HepG2 (cell line): ENCODE measurements around the gene MAGEB17. TPM values are rescaled to one million over a fixed set of nuclear protein-coding genes. Genes with fewer than 3 reads are reported as not detected.

Experiments
- ATAC-seq: fragments of 200-7000 bp; cut with Tn5 transposase; 3 replicates; pipeline ENCODE4 v1.9.1; 2020; ENCODE audit warnings: mild to moderate bottlenecking, moderate library complexity
- BruUV-seq: library from RNA; stranded (reverse); fragments of 400-500 nt; replicated peaks from 2 replicates; lab custom pipeline; 2021; lab: Mats Ljungman, UMichigan
- CTCF ChIA-PET: fragments of 300-600 bp; formaldehyde crosslinking; extraction: SDS; loops from one replicate; lab custom pipeline; 2021; ENCODE audit warnings: low total read pairs, inconsistent platforms, low intra/inter-chr PET ratio; lab: Yijun Ruan, JAX
- POLR2A ChIA-PET: fragments of 350-600 bp; sonication (Branson Sonifier 250); formaldehyde crosslinking; loops from one replicate; lab custom pipeline; 2020; ENCODE audit warnings: antibody characterized with exemption, inconsistent platforms; lab: Yijun Ruan, JAX
- DNase-seq: peaks from one replicate; pipeline ENCODE4 v3.0.0-alpha.2; 2015; ENCODE audit warnings: low spot score
- FAIRE-seq: peaks from 3 replicates; lab custom pipeline; 2011; peaks lifted over from hg19 to GRCh38; lab: Jason Lieb, UNC
- H2AFZ ChIP-seq: one replicate; pipeline ENCODE4 v1.6.1; 2011; ENCODE audit warnings: low read length, inconsistent platforms
- H3K27ac ChIP-seq: fragments of 300-600 bp; 3 replicates; pipeline ENCODE4 v1.8.0; 2011; ENCODE audit warnings: mixed run types, mild to moderate bottlenecking, mixed read lengths, low read length, inconsistent platforms; ENCODE audit not compliant: insufficient read depth; ENCODE audit errors: extremely low read length
- H3K27me3 ChIP-seq, 2 experiments: fragments of 200-600 bp in 1 of 2; 2 replicates in 1 of 2; 3 replicates in 1 of 2; pipeline versions ENCODE4 v1.6.0 to v1.8.0; 2011; ENCODE audit warnings: low read length in 2 of 2, mild to moderate bottlenecking in 2 of 2, moderate library complexity in 2 of 2, inconsistent platforms in 1 of 2; ENCODE audit not compliant: insufficient read depth in 2 of 2, control insufficient read depth in 1 of 2
- H3K36me3 ChIP-seq, 2 experiments: fragments of 200-600 bp in 1 of 2; replicated peaks in 1 of 2; 2 replicates in 1 of 2; 3 replicates in 1 of 2; pipeline versions ENCODE4 v1.5.1 to v1.8.0; 2011; ENCODE audit warnings: low read length in 2 of 2, inconsistent platforms in 1 of 2; ENCODE audit not compliant: insufficient read depth in 2 of 2, control insufficient read depth in 1 of 2
- H3K4me1 ChIP-seq: 2 replicates; pipeline ENCODE4 v1.5.1; 2012; ENCODE audit warnings: low read length, inconsistent platforms; ENCODE audit not compliant: insufficient read depth
- H3K4me2 ChIP-seq: 2 replicates; pipeline ENCODE4 v1.6.0; 2011; ENCODE audit warnings: low read depth, low read length, inconsistent platforms
- H3K4me3 ChIP-seq, 3 experiments: fragments of 200-600 bp in 1 of 3; sonication (generic), shearing (Covaris generic) in 1 of 3; replicated peaks in 1 of 3; 2 replicates each; pipeline ENCODE4 v1.5.1; 2011 to 2016; ENCODE audit warnings: low read length in 3 of 3, inconsistent platforms in 2 of 3, low read depth in 2 of 3, mild to moderate bottlenecking in 2 of 3, control low read depth in 1 of 3, mixed read lengths in 1 of 3; ENCODE audit not compliant: insufficient read depth in 1 of 3
- H3K79me2 ChIP-seq: one replicate; pipeline ENCODE4 v1.6.1; 2011; ENCODE audit warnings: low read length, inconsistent platforms; ENCODE audit not compliant: insufficient read depth
- H3K9ac ChIP-seq: 2 replicates; pipeline ENCODE4 v1.6.0; 2011; ENCODE audit warnings: mild to moderate bottlenecking, low read depth, low read length, inconsistent platforms; ENCODE audit not compliant: insufficient read depth
- H3K9me3 ChIP-seq: 2 replicates; pipeline ENCODE4 v1.5.1; 2012; ENCODE audit warnings: mild to moderate bottlenecking, low read length
- H4K20me1 ChIP-seq: 2 replicates; pipeline ENCODE4 v1.6.0; 2011; ENCODE audit warnings: inconsistent platforms, mild to moderate bottlenecking, low read length, moderate library complexity; ENCODE audit not compliant: insufficient read depth
- CBX2 ChIP-seq, 2 experiments: fragments of 200-600 bp in 1 of 2; sonication (generic); formaldehyde crosslinking in 1 of 2; IDR thresholded peaks; 2 replicates each; pipeline versions ENCODE4 v1.7.0 to v1.8.1; 2018 to 2022; ENCODE audit warnings: low read depth in 2 of 2, low read length in 1 of 2, mild to moderate bottlenecking in 1 of 2, missing genetic modification reagents in 1 of 2
- DNMT3B ChIP-seq: conservative IDR thresholded peaks from 2 replicates; pipeline ENCODE4 v1.6.1; 2016; ENCODE audit warnings: missing biosample characterization, control low read depth
- HNRNPLL ChIP-seq: fragments of 200-400 bp; formaldehyde crosslinking; IDR thresholded peaks from 2 replicates; pipeline ENCODE4 v1.6.1; 2017; ENCODE audit warnings: mild to moderate bottlenecking, low read depth, low read length; ENCODE audit not compliant: poor library complexity, severe bottlenecking
- SMC3 ChIP-seq: IDR thresholded peaks from 2 replicates; pipeline ENCODE4 v1.6.1; 2011; ENCODE audit warnings: low read length, improper control_type of control experiment
- STAG1 ChIP-seq: sonication (generic); formaldehyde crosslinking; IDR thresholded peaks from 2 replicates; pipeline ENCODE4 v1.4.0; 2020; ENCODE audit warnings: missing genetic modification reagents
- TAF1 ChIP-seq: sonication (generic); formaldehyde crosslinking; IDR thresholded peaks from 2 replicates; pipeline ENCODE4 v1.4.0; 2020; ENCODE audit warnings: missing genetic modification reagents
- TARDBP ChIP-seq: sonication (generic); formaldehyde crosslinking; IDR thresholded peaks from 2 replicates; pipeline ENCODE4 v1.8.0; 2022; ENCODE audit warnings: mild to moderate bottlenecking, missing genetic modification reagents
- ZNF354B ChIP-seq: sonication (generic); formaldehyde crosslinking; IDR thresholded peaks from 2 replicates; pipeline ENCODE4 v1.8.0; 2022; ENCODE audit warnings: mild to moderate bottlenecking, missing genetic modification reagents
- ZNF501 ChIP-seq: sonication (generic); formaldehyde crosslinking; IDR thresholded peaks from 2 replicates; pipeline ENCODE4 v1.5.1; 2020; ENCODE audit warnings: mild to moderate bottlenecking, moderate library complexity, missing genetic modification reagents
- ZNF577 ChIP-seq: sonication (generic); formaldehyde crosslinking; IDR thresholded peaks from 2 replicates; pipeline ENCODE4 v1.4.0; 2020; ENCODE audit warnings: mild to moderate bottlenecking, low read depth, missing genetic modification reagents, borderline replicate concordance
- ZNF883 ChIP-seq: sonication (generic); formaldehyde crosslinking; IDR thresholded peaks from 2 replicates; pipeline ENCODE4 v1.5.1; 2020; ENCODE audit warnings: mild to moderate bottlenecking, missing genetic modification reagents; ENCODE audit errors: not compliant biosample characterization
- ZSCAN30 ChIP-seq: sonication (generic); formaldehyde crosslinking; IDR thresholded peaks from 2 replicates; pipeline ENCODE4 v1.5.0; 2020; ENCODE audit warnings: mild to moderate bottlenecking, missing genetic modification reagents
- WGBS: methylation state at CpG from one replicate; pipeline ENCODE4 v1.1.6; 2017; ENCODE audit warnings: low lambda C conversion rate; 5-methylcytosine and 5-hydroxymethylcytosine counted together
- in situ Hi-C: cut with HindIII; loops from 2 replicates; pipeline ENCODE4 v1.10.0; 2017; ENCODE audit warnings: low pct_unique_long_range_greater_than_20kb; ENCODE audit not compliant: extremely low pct_ligation_motif_present
- intact Hi-C: fragments of 100-400 bp; cut with micrococcal nuclease; formaldehyde crosslinking; loops from one replicate; pipeline ENCODE4 v1.10.0; 2022; ENCODE audit not compliant: unreplicated experiment
- polyA plus RNA-seq, 8 experiments: library from polyadenylated mRNA; depleted of rRNA in 3 of 8; stranded (reverse) in 7 of 8; unstranded in 1 of 8; fragments of >200 nt; fragmentation: Illumina TruSeq in 4 of 8; extraction: Trizol in 4 of 8; gene quantifications; 2 replicates each; pipeline versions ENCODE4 v1.2.1 to v1.2.3, GENCODE V29; 2011 to 2016; ENCODE audit warnings: low read depth in 4 of 8, missing spikeins in 1 of 8, mixed read lengths in 1 of 8; ENCODE audit not compliant: insufficient read depth in 1 of 8
- total RNA-seq, 5 experiments: library from RNA; depleted of rRNA; stranded (reverse); fragments of >200 nt; fragmentation: Illumina TruSeq; extraction: Trizol; gene quantifications; 2 replicates each; pipeline ENCODE4 v1.2.3, GENCODE V29; 2016; ENCODE audit warnings: low read depth in 1 of 5
- TF ChIP-seq, protein P1 (sequence below): sonication (generic); formaldehyde crosslinking; IDR thresholded peaks from 2 replicates; pipeline ENCODE4 v1.4.0; 2020; ENCODE audit warnings: missing genetic modification reagents, mild to moderate bottlenecking, borderline replicate concordance
- TF ChIP-seq, protein P2 (sequence below): sonication (generic); formaldehyde crosslinking; IDR thresholded peaks from 2 replicates; pipeline ENCODE4 v1.8.1; 2023; ENCODE audit warnings: mild to moderate bottlenecking, missing genetic modification reagents
- TF ChIP-seq, protein P3 (sequence below): IDR thresholded peaks from 2 replicates; pipeline ENCODE4 v1.6.1; 2016; ENCODE audit warnings: low read depth, borderline replicate concordance
- TF ChIP-seq, protein P4 (sequence below): sonication (generic); formaldehyde crosslinking; IDR thresholded peaks from 2 replicates; pipeline ENCODE4 v1.5.0; 2020; ENCODE audit warnings: mild to moderate bottlenecking, missing genetic modification reagents, moderate library complexity

The MAGEB17 gene
- total and polyA plus RNA-seq, 2 of the 13 experiments (the other 11 are each of a cell fraction or from before 2014, with no cell fraction given): not detected

DNA sequence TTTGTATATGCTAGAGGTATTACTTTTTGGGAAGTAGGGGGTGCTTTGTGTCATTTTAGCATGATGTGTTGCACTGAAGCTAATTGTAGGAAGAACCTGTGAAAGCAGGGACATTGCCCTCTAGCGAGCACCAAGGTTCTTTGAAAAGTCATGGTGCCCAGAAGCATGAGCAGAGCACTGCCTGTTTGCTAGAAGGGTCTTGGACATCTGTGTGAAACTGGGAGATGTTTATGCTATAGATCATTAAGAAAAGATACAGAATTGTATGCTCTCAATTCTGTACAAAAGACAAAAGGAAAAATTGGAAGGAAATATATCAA, 29.2 kb upstream of the MAGEB17 start:
- peak; percentile 1 for DNase-seq
- no peak for ATAC-seq
- Histone ChIP-seq H3K9ac (no peak overlapping the region), H3K36me3 (no peaks in the 10 kb centered on the region), H3K79me2 (no peaks in the 10 kb centered on the region), H3K4me3 (no peak overlapping the region), H3K4me2 (no peak overlapping the region), H4K20me1 (no peaks in the 10 kb centered on the region), H3K27ac (no peak overlapping the region)
- intact Hi-C loops (no loop called here), in situ Hi-C loops (no loop called here)
- peak; percentile 69 for FAIRE-seq
- no TSS peak for BruUV-seq
- CTCF ChIA-PET: no interaction called here
- TF ChIP-seq HNRNPLL (no peak), TARDBP (CRISPR knock-in tag) (no peak), ZNF501 (CRISPR knock-in tag) (no peak), SMC3 (no peak), STAG1 (peak; percentile 6; the same call in 1 of the 2 replicates), DNMT3B (CRISPR knock-in tag) (no peak), ZSCAN30 (CRISPR knock-in tag) (no peak), ZNF577 (CRISPR knock-in tag) (no peak), ZNF883 (CRISPR knock-in tag) (no peak), CBX2 (IDR thresholded peaks at IDR 0.05; ENCODE audit: low read depth, low read length) (no peak), CBX2 (CRISPR knock-in tag; IDR thresholded peaks at IDR 0.05; ENCODE audit: low read depth) (no peak), ZNF354B (no peak), TAF1 (no peak)
- TF ChIP-seq, protein P1, sequence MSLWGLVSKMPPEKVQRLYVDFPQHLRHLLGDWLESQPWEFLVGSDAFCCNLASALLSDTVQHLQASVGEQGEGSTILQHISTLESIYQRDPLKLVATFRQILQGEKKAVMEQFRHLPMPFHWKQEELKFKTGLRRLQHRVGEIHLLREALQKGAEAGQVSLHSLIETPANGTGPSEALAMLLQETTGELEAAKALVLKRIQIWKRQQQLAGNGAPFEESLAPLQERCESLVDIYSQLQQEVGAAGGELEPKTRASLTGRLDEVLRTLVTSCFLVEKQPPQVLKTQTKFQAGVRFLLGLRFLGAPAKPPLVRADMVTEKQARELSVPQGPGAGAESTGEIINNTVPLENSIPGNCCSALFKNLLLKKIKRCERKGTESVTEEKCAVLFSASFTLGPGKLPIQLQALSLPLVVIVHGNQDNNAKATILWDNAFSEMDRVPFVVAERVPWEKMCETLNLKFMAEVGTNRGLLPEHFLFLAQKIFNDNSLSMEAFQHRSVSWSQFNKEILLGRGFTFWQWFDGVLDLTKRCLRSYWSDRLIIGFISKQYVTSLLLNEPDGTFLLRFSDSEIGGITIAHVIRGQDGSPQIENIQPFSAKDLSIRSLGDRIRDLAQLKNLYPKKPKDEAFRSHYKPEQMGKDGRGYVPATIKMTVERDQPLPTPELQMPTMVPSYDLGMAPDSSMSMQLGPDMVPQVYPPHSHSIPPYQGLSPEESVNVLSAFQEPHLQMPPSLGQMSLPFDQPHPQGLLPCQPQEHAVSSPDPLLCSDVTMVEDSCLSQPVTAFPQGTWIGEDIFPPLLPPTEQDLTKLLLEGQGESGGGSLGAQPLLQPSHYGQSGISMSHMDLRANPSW (CRISPR knock-in tag): no peak
- TF ChIP-seq, protein P2, sequence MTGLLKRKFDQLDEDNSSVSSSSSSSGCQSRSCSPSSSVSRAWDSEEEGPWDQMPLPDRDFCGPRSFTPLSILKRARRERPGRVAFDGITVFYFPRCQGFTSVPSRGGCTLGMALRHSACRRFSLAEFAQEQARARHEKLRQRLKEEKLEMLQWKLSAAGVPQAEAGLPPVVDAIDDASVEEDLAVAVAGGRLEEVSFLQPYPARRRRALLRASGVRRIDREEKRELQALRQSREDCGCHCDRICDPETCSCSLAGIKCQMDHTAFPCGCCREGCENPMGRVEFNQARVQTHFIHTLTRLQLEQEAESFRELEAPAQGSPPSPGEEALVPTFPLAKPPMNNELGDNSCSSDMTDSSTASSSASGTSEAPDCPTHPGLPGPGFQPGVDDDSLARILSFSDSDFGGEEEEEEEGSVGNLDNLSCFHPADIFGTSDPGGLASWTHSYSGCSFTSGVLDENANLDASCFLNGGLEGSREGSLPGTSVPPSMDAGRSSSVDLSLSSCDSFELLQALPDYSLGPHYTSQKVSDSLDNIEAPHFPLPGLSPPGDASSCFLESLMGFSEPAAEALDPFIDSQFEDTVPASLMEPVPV (CRISPR knock-in tag): no peak
- TF ChIP-seq, protein P3, sequence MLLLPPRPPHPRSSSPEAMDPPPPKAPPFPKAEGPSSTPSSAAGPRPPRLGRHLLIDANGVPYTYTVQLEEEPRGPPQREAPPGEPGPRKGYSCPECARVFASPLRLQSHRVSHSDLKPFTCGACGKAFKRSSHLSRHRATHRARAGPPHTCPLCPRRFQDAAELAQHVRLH (CRISPR knock-in tag): no peak
- TF ChIP-seq, protein P4, sequence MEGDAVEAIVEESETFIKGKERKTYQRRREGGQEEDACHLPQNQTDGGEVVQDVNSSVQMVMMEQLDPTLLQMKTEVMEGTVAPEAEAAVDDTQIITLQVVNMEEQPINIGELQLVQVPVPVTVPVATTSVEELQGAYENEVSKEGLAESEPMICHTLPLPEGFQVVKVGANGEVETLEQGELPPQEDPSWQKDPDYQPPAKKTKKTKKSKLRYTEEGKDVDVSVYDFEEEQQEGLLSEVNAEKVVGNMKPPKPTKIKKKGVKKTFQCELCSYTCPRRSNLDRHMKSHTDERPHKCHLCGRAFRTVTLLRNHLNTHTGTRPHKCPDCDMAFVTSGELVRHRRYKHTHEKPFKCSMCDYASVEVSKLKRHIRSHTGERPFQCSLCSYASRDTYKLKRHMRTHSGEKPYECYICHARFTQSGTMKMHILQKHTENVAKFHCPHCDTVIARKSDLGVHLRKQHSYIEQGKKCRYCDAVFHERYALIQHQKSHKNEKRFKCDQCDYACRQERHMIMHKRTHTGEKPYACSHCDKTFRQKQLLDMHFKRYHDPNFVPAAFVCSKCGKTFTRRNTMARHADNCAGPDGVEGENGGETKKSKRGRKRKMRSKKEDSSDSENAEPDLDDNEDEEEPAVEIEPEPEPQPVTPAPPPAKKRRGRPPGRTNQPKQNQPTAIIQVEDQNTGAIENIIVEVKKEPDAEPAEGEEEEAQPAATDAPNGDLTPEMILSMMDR (CRISPR knock-in tag): peak; percentile 37
- TF ChIP-seq, all 625 proteins: peak for 2
- WGBS: 11% methylated on average over 1 of the region's 1 CpG
- no peaks in the 10 kb centered on the region for H3K4me1 ChIP-seq
- H3K9me3 ChIP-seq: no peaks in the 10 kb centered on the region
- H2AFZ ChIP-seq: no peak overlapping the region
- POLR2A ChIA-PET: no interaction called here
- no peaks in the 10 kb centered on the region for H3K27me3 ChIP-seq
